ENCODE measurements around the gene AFAP1. TPM values are rescaled to one million over a fixed set of nuclear protein-coding genes. Genes with fewer than 3 reads are reported as not detected.

AFAP1 gene
- total RNA-seq, 2 experiments from 2014 or later = 18.1 to 18.7 TPM

GRCh38 chr4:7886007-7886973 lies 53.4 kb downstream of the AFAP1 start:
- ChIA-PET POLR2A (no interaction called here), CTCF (no interaction called here)

GRCh38 chr4:7885216-7886006 lies 54.2 kb downstream of the AFAP1 start:
- POLR2A ChIA-PET = no interaction called here
- CTCF ChIA-PET = no interaction called here

- CTCF ChIA-PET = no interaction called here
These were observed 59.0 kb downstream of the AFAP1 start for GRCh38 chr4:7880683-7881082.

GRCh38 chr4:7879127-7879526 lies 60.5 kb downstream of the AFAP1 start:
- POLR2A ChIA-PET = no interaction called here
- CTCF ChIA-PET = interaction anchor here (0.8 kb wide), 1 partner anchor 60 kb away, joined by 3 read pairs; the partner anchor contains the start of gene AFAP1

More at GRCh38 chr4:7880683-7881082, 59.0 kb downstream of the AFAP1 start:
- POLR2A ChIA-PET = no interaction called here

DNA sequence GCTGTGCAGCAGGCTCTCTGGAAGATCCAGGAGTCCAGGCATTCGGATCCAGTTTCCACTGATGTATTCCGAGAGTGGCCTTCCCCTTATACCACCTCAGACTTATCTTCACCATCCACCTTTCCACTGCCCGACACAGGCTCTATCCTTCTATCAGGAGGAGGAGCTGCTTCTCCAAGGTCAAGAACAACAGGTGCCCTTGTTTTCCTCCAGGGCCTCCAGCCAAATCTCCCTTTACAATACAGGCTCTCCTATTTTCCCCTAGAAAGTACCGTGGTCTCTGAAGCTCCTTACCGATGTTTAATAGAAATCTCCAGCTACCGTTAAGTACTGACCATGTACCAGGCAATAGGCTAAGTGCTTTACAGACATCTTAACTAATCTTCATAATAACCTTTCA lies 61.3 kb downstream of the AFAP1 start:
- CTCF ChIA-PET = interaction anchor here (0.8 to 1.7 kb wide), 3 partner anchors 52 to 104 kb away, joined by 3 to 5 read pairs (median 3); partner anchors contain the start of gene AFAP1
- POLR2A ChIA-PET = no interaction called here

GRCh38 chr4:7877176-7877575 lies 62.5 kb downstream of the AFAP1 start:
- ChIA-PET POLR2A (no interaction called here), CTCF (interaction anchor here (0.9 to 2.0 kb wide), 8 partner anchors 18 to 111 kb away, joined by 3 to 10 read pairs (median 5); no protein-coding TSS in a partner anchor)

DNA sequence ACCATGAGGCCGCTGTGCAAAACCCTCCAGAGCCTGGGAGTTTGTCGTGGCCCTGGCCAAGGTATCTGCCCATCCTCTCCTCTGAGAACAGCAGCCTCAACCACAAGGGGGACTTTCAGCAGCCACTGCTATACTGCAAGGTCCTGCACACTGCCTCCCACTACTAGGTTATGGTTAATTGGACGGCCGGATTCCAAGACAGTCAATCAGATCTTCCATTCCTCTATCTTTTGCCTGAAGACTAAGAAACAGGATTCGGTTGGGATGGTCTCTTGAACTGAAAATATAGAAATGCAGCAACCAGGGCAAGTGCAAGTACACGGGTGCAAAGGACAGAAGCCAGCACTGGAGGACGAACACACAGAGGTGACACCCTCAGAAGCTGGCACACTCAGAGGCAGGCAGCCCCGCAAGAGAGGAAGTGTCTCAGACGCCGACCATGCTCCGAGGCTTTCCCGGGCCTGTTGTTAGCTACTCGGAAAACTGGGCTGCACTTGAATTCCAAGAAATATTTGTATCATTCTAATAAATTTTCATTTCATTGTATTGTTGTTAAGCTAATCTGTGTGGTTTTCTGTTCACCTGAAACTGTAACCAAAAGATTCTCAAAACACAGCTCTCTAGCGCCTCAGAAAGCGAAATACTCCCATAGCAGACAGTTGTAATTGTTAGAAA lies 63.3 kb downstream of the AFAP1 start:
- CTCF ChIA-PET = interaction anchor here (1.3 to 2.0 kb wide), 6 partner anchors 17 to 112 kb away, joined by 3 to 10 read pairs (median 6); no protein-coding TSS in a partner anchor
- POLR2A ChIA-PET = no interaction called here

DNA sequence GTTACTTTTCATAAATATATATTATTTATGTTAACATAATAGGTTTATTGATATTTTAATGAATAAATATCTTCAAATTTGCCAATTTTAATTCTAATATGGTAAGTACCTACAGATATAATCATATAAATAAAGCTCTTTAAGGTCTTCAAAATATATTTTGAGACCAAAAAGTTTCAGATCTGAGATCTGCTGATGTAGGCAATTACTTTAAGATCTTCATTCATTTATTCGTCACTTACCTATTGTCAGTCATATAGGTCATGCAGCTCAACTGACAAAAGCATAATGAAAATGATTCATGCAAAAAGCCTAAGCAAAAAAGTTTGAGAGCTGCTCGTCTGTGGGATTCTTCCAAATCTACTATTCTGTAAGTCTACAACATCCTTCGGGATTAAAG lies 64.8 kb downstream of the AFAP1 start:
- ChIA-PET CTCF (no interaction called here), POLR2A (no interaction called here)

GRCh38 chr4:7873881-7874280 lies 65.8 kb downstream of the AFAP1 start:
- CTCF ChIA-PET = no interaction called here
- POLR2A ChIA-PET = interaction anchor here (0.7 kb wide), 1 partner anchor 45 kb away, joined by 6 read pairs; no protein-coding TSS in a partner anchor

DNA sequence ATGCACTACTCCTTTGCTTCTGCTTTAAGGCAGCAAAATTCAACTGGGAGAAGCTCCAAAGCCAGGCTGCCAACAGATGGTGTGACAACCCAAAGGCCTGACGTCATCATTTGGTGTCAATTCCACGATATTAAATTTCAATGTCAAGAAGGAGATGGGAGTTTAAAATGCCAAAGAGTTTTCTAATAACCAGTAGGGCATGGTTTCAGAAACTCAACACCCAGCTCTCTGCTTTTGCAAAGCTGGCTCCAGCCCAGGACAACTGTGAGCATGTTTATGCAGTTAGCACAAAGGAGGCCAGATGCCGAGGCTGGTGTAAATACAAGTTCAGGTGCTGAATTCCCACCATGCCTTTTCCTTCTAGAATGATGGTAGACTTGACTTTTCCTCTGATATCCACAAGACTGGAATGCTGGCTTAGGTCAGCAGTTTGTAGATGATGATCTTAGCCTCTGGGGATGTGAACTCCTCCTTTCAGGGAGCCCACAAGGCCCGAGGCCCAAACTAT lies 67.3 kb downstream of the AFAP1 start:
- POLR2A ChIA-PET = no interaction called here
- CTCF ChIA-PET = interaction anchor here (1.5 kb wide), 1 partner anchor 30 kb away, joined by 3 read pairs; no protein-coding TSS in a partner anchor

- ChIA-PET POLR2A (no interaction called here), CTCF (interaction anchor here (1.5 kb wide), 1 partner anchor 29 kb away, joined by 3 read pairs; no protein-coding TSS in a partner anchor)
These were observed 68.3 kb downstream of the AFAP1 start for GRCh38 chr4:7871356-7871755.

DNA sequence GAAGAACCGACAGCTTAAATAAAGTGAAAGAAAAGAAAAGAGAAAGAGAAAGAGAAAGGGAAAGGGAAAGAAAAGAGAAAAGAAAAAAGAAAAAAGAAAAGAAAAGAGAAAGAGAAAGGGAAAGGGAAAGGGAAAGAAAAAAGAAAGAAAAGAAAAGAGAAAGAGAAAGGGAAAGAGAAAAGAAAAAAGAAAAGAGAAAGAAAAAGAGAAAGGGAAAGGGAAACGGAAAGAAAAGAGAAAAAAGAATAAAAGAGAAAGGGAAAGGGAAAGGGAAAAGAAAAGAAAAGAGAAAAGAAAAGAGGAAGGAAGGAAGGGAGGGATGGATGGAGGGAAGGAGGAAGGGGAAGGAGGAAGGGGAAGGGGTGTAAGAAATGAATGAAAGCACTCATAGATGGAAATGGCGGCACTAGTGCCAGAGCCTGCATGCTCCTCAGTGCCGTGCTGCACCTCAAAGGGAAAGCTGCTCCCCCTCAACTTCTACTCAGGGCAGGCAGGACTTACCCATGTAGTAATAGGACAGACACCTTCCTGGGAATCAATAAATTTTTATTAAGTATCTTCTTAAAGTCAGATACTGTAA lies 70.7 kb downstream of the AFAP1 start:
- CTCF ChIA-PET = interaction anchor here (0.8 kb wide), 1 partner anchor 71 kb away, joined by 3 read pairs; the partner anchor contains the start of gene AFAP1
- POLR2A ChIA-PET = no interaction called here

GRCh38 chr4:7868436-7868775 lies 71.3 kb downstream of the AFAP1 start:
- ChIA-PET CTCF (interaction anchor here (0.8 kb wide), 1 partner anchor 71 kb away, joined by 3 read pairs; the partner anchor contains the start of gene AFAP1), POLR2A (no interaction called here)

DNA sequence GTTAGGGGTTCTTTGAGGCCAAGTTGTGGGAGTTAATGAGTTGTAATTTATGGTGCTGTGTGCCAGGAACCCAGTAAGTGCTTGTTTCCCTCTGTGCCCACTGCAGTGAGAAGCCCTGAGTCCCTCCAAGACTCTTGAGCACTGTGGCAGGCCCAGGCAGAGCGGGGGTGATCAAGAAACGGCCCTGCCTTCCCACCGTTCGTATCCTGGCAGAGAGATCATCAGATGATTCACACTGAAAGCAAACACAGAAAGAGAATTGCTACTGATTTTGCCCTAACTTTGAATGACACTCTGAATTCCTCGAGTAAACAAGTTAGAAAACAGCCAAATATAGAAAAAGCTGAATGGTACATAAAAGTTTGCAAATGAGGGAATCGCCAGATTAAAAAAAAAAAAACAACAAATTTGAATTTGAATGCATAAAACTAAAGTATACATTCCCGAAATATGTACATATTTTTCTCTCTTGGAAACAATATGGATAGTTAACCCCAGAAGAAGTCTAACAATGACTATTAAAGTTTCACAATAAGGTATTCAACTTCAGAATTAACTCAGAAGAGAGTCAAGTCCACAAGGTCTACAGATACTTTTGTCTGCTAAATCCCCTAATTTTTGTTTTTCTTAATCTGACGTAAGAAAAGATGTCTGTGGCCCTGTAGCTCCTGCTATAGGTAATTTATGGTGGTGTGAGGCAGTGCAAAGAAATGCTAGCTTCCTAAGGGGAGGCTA lies 71.8 kb downstream of the AFAP1 start:
- ChIA-PET POLR2A (interaction anchor here (0.7 kb wide), 1 partner anchor 103 kb away, joined by 9 read pairs; no protein-coding TSS in a partner anchor), CTCF (interaction anchor here (0.8 kb wide), 1 partner anchor 72 kb away, joined by 3 read pairs; the partner anchor contains the start of gene AFAP1)

DNA sequence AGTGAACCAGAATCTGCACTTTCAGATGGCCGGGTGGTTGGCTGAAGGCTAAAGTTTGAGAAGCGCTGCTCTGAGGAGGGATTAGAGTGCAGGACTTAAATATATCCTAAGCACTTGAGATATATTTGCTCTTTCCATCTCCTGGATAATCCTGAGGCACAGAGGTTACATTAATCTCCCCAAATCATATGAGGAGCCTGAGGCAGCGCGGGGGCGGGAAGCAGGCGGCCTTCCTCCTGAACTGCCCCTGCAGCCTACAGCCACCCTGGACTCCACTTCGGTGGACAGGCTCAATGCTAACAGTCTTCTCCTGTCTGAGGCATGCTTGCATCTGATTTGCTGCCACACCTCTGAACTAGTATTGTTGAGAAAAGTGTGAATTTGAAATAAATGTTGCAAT lies 72.5 kb downstream of the AFAP1 start:
- POLR2A ChIA-PET = interaction anchor here (0.7 kb wide), 1 partner anchor 103 kb away, joined by 9 read pairs; no protein-coding TSS in a partner anchor
- CTCF ChIA-PET = no interaction called here

- POLR2A ChIA-PET = no interaction called here
- CTCF ChIA-PET = no interaction called here
These were observed 74.1 kb downstream of the AFAP1 start for GRCh38 chr4:7865533-7865932.

DNA sequence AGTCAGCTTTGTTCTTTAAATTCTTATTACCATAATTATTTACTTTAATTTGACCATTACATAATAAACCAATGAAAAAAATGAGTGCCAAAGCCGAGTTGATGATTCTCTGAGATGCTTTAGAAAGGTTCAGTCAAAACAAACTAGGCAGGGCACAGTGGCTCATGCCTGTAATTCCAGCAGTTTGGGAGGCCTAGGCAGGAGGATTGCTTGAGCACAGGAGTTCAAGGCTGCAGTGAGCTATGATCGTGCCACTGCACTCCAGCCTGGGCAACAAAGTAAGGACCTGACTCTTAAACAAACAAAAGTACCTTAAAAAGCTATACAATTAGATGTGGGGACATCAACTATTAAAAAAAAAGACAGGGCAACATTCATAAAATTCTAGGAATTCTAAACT lies 75.0 kb downstream of the AFAP1 start:
- CTCF ChIA-PET = no interaction called here
- POLR2A ChIA-PET = no interaction called here

- CTCF ChIA-PET = no interaction called here
- POLR2A ChIA-PET = no interaction called here
These were observed 75.6 kb downstream of the AFAP1 start for GRCh38 chr4:7863911-7864681.

Measured in activated CD8-positive, alpha-beta memory T cell treated with anti-CD3 and anti-CD28 coated beads for 36 hours (primary cell).